ENCODE measurements around the gene ZBTB47.

DNA sequence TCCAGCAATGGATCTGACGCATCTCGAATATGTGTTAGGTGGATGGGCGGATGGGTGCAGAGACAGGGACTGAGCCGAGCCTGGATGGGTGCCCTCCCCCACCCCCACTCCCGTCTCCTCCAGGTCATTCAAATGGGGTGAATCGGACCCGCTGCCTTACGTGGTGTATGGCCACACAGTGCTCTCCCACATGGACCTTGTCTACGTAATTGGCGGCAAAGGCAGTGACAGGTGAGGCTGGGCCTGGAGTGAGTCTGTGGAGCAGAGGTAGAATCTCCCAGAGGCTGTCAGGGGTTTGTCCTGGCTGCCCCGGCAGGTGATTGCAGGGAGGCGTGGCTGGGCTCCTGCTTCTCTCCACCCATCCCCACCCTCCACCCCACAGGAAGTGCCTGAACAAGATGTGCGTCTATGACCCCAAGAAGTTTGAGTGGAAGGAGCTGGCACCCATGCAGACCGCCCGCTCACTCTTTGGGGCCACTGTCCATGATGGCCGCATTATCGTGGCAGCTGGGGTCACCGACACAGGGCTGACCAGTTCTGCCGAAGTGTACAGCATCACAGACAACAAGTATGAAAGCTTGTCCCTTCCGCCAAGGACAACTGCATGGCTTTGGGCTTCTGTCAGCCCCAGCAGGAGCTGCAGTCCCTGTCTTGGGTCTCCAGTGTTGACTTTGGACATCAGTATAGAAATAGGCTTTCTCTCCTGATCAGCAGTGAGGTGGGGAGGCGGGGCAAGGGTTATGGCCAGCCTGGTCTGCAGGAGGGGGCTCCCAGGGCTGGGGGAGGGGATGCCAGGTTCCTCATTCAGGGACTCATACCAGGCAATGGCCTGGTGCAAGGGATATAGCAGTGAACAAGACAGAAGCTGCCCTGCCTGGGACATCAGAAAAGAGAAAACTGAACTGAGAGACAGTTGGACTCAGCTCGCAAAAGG is 35.3 kb downstream of the ZBTB47 start:
- TF ChIP-seq, protein P1, sequence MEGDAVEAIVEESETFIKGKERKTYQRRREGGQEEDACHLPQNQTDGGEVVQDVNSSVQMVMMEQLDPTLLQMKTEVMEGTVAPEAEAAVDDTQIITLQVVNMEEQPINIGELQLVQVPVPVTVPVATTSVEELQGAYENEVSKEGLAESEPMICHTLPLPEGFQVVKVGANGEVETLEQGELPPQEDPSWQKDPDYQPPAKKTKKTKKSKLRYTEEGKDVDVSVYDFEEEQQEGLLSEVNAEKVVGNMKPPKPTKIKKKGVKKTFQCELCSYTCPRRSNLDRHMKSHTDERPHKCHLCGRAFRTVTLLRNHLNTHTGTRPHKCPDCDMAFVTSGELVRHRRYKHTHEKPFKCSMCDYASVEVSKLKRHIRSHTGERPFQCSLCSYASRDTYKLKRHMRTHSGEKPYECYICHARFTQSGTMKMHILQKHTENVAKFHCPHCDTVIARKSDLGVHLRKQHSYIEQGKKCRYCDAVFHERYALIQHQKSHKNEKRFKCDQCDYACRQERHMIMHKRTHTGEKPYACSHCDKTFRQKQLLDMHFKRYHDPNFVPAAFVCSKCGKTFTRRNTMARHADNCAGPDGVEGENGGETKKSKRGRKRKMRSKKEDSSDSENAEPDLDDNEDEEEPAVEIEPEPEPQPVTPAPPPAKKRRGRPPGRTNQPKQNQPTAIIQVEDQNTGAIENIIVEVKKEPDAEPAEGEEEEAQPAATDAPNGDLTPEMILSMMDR (IDR thresholded peaks at IDR 0.05; ENCODE audit: low read depth, low read length), result no peak
- TF ChIP-seq, protein P2, sequence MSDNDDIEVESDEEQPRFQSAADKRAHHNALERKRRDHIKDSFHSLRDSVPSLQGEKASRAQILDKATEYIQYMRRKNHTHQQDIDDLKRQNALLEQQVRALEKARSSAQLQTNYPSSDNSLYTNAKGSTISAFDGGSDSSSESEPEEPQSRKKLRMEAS (IDR thresholded peaks at IDR 0.05; ENCODE audit: low read depth, low read length), result no peak

Measured in NB4 (cell line).